GM19035 (cell line): ENCODE data around the gene RIOX2.

ENCODE experiments used
- ATAC-seq: cut with Tn5 transposase; IDR thresholded peaks from one replicate; pipeline ENCODE4 v1.9.1; 2021; ENCODE audit not compliant: unreplicated experiment

Gene RIOX2

GRCh38 chr3:97990624-97991292 is 18.5 kb upstream of the RIOX2 start:
- ATAC-seq: no peak

- no peak for ATAC-seq
Measured at GRCh38 chr3:97988784-97989568, 16.7 kb upstream of the RIOX2 start.

- ATAC-seq: no peak
Measured at GRCh38 chr3:97987306-97987705, 15.1 kb upstream of the RIOX2 start.

GRCh38 chr3:97983933-97984491 is 11.8 kb upstream of the RIOX2 start:
- no peak for ATAC-seq

GRCh38 chr3:97981886-97982285 is 9.7 kb upstream of the RIOX2 start:
- ATAC-seq: no peak

GRCh38 chr3:97979610-97980009 is 7.4 kb upstream of the RIOX2 start:
- no peak for ATAC-seq

GRCh38 chr3:97975466-97975865 is 3.2 kb upstream of the RIOX2 start:
- no peak for ATAC-seq

GRCh38 chr3:97974996-97975395 is 2.8 kb upstream of the RIOX2 start:
- no peak for ATAC-seq

- ATAC-seq: no peak
Measured at GRCh38 chr3:97972976-97973375, 745 bp upstream of the RIOX2 start.

GRCh38 chr3:97970956-97971620 is 1.1 kb downstream of the RIOX2 start:
- ATAC-seq: no peak

GRCh38 chr3:97970156-97970555 is 2.1 kb downstream of the RIOX2 start:
- no peak for ATAC-seq

GRCh38 chr3:97969541-97969940 is 2.7 kb downstream of the RIOX2 start:
- no peak for ATAC-seq

GRCh38 chr3:97968376-97968775 is 3.9 kb downstream of the RIOX2 start:
- ATAC-seq: no peak

GRCh38 chr3:97967966-97968365 is 4.3 kb downstream of the RIOX2 start:
- no peak for ATAC-seq

- ATAC-seq: no peak
Measured at GRCh38 chr3:97960993-97961766, 11.1 kb downstream of the RIOX2 start.

GRCh38 chr3:97960551-97960950 is 11.7 kb downstream of the RIOX2 start:
- ATAC-seq: no peak

GRCh38 chr3:97959872-97960271 is 12.4 kb downstream of the RIOX2 start:
- ATAC-seq: no peak

GRCh38 chr3:97958796-97959195 is 13.4 kb downstream of the RIOX2 start:
- ATAC-seq: no peak

- no peak for ATAC-seq
Measured at GRCh38 chr3:97958396-97958795, 13.8 kb downstream of the RIOX2 start.

GRCh38 chr3:97957617-97958311 is 14.5 kb downstream of the RIOX2 start:
- no peak for ATAC-seq
